ENCODE data around the gene TM9SF2.
"Not testable (repeated sequence)": the region's sequence is repeated elsewhere in the genome, so short reads cannot be mapped to it uniquely, and the experiment has no call there.

TM9SF2 gene

GRCh38 chr13:99542788-99543406 lies 41.6 kb downstream of the TM9SF2 start:
- DNase-seq (ENCODE audit: low spot score), result no peak

GRCh38 chr13:99545361-99545760 lies 44.1 kb downstream of the TM9SF2 start:
- DNase-seq (ENCODE audit: low spot score), result no peak

- DNase-seq (ENCODE audit: low spot score), result no peak
Observed at GRCh38 chr13:99545979-99546378, 44.7 kb downstream of the TM9SF2 start.

- no peak for DNase-seq (ENCODE audit: low spot score)
Observed at GRCh38 chr13:99546878-99547277, 45.6 kb downstream of the TM9SF2 start.

- no peak for DNase-seq (ENCODE audit: low spot score)
Observed at GRCh38 chr13:99548448-99548847, 47.2 kb downstream of the TM9SF2 start.

- no peak for DNase-seq (ENCODE audit: low spot score)
Observed at GRCh38 chr13:99553033-99553432, 51.8 kb downstream of the TM9SF2 start.

GRCh38 chr13:99555149-99555548 lies 53.9 kb downstream of the TM9SF2 start:
- no peak for DNase-seq (ENCODE audit: low spot score)

- DNase-seq (ENCODE audit: low spot score), result no peak
Observed at GRCh38 chr13:99556867-99557443, 55.7 kb downstream of the TM9SF2 start.

GRCh38 chr13:99558570-99559180 lies 57.4 kb downstream of the TM9SF2 start:
- peak; percentile 17 for DNase-seq (ENCODE audit: low spot score)

GRCh38 chr13:99559560-99559959 lies 58.3 kb downstream of the TM9SF2 start:
- DNase-seq (ENCODE audit: low spot score), result no peak

- no peak for DNase-seq (ENCODE audit: low spot score)
Observed at GRCh38 chr13:99563404-99563803, 62.1 kb downstream of the TM9SF2 start.

- no peak for DNase-seq (ENCODE audit: low spot score)
Observed at GRCh38 chr13:99564386-99564785, 63.1 kb downstream of the TM9SF2 start.

- no peak for DNase-seq (ENCODE audit: low spot score)
Observed at GRCh38 chr13:99565478-99566124, 64.3 kb downstream of the TM9SF2 start.

GRCh38 chr13:99566125-99567083 lies 65.1 kb downstream of the TM9SF2 start:
- no peak for DNase-seq (ENCODE audit: low spot score)

GRCh38 chr13:99568901-99569300 lies 67.6 kb downstream of the TM9SF2 start:
- DNase-seq (ENCODE audit: low spot score), result not testable (repeated sequence)

- DNase-seq (ENCODE audit: low spot score), result peak; percentile 85
Observed at GRCh38 chr13:99572131-99572530, 70.9 kb downstream of the TM9SF2 start.

GRCh38 chr13:99572921-99573320 lies 71.6 kb downstream of the TM9SF2 start:
- DNase-seq (ENCODE audit: low spot score), result peak; percentile 37

- no peak for DNase-seq (ENCODE audit: low spot score)
Observed at GRCh38 chr13:99575376-99576120, 74.3 kb downstream of the TM9SF2 start.

- DNase-seq (ENCODE audit: low spot score), result peak; percentile 33
Observed at GRCh38 chr13:99577934-99578917, 77.0 kb downstream of the TM9SF2 start.
